DMS79 treated with DMSO at 0.1 percent for 48 hours (cell line): ENCODE measurements around the gene SERINC2.
A peak's percentile ranks its signal among the peaks of the same experiment; 100 is the strongest.
"Not testable (repeated sequence)": the region's sequence is repeated elsewhere in the genome, so short reads cannot be mapped to it uniquely, and the experiment has no call there.

ENCODE experiments used
- DNase-seq: peaks from one replicate; lab custom pipeline; 2025; lab: John Stamatoyannopoulos, UW

The SERINC2 gene

GRCh38 chr1:31383967-31384366, 29.0 kb upstream of the SERINC2 start:
- no peak for DNase-seq

DNA sequence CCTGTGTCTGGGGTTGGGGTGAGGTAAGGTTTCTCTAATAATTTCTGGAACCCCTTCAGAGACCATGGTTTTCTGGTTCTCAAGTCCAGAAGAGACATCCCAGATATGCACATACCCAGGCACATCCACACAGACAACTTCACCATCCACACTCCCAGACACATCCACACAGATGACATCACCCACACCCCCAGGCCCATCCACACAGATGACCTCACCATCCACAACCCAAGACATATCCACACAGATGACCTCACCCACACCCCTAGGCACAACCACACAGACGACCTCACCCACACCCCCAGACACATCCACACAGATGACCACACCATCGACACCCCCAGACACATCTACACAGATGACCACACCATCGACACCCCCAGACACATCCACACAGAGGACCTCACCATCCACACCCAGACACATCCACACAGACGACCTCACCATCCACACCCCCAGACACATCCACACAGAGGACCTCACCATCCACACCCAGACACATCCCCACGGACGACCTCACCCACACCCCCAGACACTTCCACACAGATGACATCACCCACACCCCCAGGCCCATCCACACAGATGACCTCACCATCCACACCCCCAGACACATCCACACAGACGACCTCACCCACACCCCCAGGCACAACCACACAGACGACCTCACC, 26.3 kb upstream of the SERINC2 start:
- not testable (repeated sequence) for DNase-seq

GRCh38 chr1:31387612-31388011, 25.4 kb upstream of the SERINC2 start:
- DNase-seq = no peak

- no peak for DNase-seq
These were observed 23.4 kb upstream of the SERINC2 start for GRCh38 chr1:31389616-31390015.

GRCh38 chr1:31390071-31390470, 22.9 kb upstream of the SERINC2 start:
- DNase-seq = no peak

DNA sequence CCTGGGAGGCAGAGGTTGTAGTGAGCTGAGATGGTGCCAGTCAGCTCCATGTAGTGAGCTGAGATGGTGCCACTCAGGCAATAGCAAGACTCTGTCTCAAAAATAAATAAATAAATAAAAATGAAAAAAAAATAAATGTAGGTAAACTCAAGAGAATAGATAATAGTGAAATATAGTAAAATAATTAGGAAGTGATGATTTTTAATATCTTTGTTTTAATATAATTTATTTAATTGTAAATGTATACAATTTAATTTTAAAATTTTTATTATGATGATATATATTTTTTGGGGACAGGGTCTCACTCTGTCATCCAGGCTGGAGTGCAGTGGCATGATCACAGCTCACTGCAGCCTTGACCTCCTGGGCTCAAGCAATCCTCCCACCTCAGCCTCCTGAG, 19.6 kb upstream of the SERINC2 start:
- no peak for DNase-seq

DNA sequence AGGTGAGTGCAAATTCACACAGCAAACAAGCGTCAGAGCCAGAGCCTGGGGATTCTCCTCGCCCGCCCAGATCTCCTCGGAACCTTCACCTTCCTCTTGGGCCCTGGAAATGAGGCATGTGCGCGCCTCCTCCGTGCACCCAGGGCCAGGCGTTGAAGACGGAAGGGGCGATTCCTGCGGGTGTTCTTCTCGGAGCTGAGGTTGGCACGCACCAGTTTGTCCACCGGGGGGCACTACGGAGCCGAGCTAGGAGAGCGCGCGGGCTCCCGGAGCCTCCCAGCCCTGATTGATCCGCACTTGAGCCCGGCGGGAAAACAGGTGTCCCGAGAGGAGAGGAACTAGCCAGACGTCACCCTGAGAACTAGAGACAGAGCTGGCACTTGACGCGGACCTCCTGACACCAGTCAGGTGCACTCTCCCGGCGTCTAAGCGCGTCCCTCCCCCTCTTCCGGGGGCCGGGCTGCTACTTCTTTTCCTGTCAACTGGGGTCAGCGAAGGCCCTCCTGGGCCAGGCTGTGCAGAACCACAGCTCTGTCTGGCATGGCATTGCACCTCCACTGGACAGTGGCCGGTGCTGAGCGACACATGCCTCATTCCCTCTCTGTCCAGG, 18.3 kb upstream of the SERINC2 start:
- DNase-seq = peak; percentile 94

- no peak for DNase-seq
These were observed 16.2 kb upstream of the SERINC2 start for GRCh38 chr1:31396633-31397351.

GRCh38 chr1:31397360-31398095, 15.5 kb upstream of the SERINC2 start:
- no peak for DNase-seq

GRCh38 chr1:31398246-31398645, 14.8 kb upstream of the SERINC2 start:
- no peak for DNase-seq

DNA sequence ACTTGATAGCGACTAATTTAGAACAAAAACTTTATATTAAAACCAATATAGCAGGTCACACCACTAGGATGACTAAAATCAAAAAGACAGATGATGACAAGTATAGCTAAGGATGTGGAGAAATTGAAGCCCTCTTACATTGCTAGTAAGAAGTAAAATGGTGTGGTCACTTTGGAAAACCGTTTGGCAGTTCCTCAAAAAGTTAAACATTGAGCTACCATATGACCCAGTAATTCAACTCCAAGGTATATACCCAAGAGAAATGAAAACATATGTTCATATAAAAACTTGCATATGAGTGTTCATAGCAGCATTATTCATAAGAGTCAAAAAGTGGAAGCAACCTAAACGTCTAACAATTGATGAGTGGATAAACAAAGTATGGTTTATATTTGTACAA, 13.0 kb upstream of the SERINC2 start:
- no peak for DNase-seq

- no peak for DNase-seq
These were observed 12.6 kb upstream of the SERINC2 start for GRCh38 chr1:31400393-31400792.

- no peak for DNase-seq
These were observed 11.8 kb upstream of the SERINC2 start for GRCh38 chr1:31401241-31401640.

DNA sequence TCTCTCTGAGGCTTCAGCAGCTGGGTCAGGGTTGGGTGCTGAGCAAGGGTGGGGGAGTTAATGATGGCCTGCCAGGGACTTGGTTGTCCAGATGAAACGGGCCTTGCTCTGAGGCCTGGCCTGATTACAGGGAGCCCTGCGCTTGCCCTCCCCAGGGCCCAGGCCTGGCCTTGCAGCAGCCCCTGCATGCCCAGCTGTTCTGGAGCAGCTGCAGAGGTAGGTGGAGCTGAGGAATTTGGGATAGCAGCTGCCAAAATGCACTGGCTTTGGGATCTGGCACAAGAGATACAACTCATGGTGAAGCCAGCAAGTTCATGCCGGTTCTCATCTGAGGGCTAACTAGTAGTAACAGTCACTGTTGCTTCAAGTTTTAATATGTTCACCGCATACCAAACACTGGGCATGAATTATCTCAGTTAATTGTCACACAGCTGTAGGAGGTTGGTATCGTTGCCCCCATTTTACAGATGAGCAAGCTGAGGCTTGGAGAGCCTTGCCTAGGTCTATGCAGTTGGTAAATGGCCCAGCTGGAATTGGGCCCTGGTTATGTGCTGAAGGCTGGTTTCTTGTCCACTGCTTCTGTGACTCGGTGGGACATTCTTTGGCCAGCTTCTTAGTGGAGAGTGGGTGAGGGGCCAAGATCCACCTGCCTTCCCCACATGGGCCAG, 7.3 kb upstream of the SERINC2 start:
- no peak for DNase-seq

- no peak for DNase-seq
These were observed 5.9 kb upstream of the SERINC2 start for GRCh38 chr1:31407029-31407626.

DNA sequence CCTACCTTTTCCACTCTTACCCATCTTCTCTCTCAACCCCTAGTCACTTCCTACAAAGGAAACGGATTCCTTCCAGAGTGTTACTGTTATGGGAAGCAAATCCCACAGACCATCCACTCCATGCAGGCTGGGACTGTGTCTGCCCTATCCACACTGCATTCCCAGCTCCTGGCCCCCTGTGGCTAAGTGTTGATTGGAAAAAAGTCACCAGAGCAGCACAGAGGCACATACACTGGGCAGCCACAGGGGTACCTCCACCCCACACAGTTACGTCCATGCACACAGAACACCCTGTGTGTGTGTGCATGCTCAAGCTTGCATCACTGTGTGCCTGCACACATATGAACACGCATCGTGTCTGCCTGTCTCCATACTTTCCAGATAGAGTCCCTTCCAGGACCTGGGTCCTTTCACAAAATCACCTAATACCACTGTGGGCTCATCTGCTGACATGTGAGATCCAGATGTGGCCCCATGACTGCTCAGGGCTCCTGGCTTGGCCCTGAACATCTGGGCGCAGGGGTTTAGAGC, 4.2 kb upstream of the SERINC2 start:
- DNase-seq = no peak

- no peak for DNase-seq
These were observed 2.8 kb upstream of the SERINC2 start for GRCh38 chr1:31409946-31410858.

DNA sequence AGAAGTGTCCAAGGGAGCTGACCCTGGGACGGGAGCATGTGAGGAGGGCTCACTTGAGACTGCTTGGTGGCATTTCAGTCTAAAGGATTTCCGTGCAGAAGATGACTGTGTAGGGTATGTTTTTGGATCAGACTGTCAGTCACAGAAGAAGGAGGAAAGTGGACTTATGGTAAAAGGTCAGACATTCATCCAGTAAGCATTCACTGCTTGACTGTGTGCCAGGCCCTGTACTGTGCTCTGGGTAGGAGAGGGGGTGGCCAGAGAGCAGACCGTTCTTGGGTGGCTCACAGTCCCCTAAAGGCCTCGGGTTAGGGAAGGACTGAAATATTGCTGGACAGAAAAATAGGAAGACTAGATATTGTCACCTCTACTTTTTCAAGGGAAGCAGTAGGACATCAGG, 2.1 kb upstream of the SERINC2 start:
- DNase-seq = no peak

- DNase-seq = no peak
These were observed 808 bp upstream of the SERINC2 start for GRCh38 chr1:31412205-31412604.

GRCh38 chr1:31413405-31414001, 490 bp downstream of the SERINC2 start:
- DNase-seq = peak; percentile 66
